ENCODE data around the gene KANSL1.

Gene KANSL1

GRCh38 chr17:45980855-45981254 lies 212.4 kb downstream of the KANSL1 start:
- DNase-seq, result no peak
- no peaks in the 10 kb centered on the region for H3K4me1 ChIP-seq (ENCODE audit: control extremely low read depth in 1 of 4, control insufficient read depth in 4 of 4, insufficient read depth in 4 of 4, low read length in 3 of 4)
- H3K9me3 ChIP-seq (ENCODE audit: control extremely low read depth in 1 of 5, control insufficient read depth in 4 of 5, insufficient read depth in 2 of 5, low read depth in 1 of 5, low read length in 4 of 5), result no peaks in the 10 kb centered on the region
- H3K4me3 ChIP-seq (ENCODE audit: control insufficient read depth in 1 of 7, extremely low read depth in 1 of 7, insufficient read depth in 4 of 7, low read depth in 2 of 7, low read length in 6 of 7), result no peak overlapping the region
- peaks cover 0 to 4% (median 0%) of the 10 kb centered on the region in 5 experiments for H3K27me3 ChIP-seq (replicated peaks in 2 of 5; ENCODE audit: control insufficient read depth in 4 of 5, insufficient read depth in 5 of 5, low read length in 4 of 5)
- POLR2A ChIA-PET, result interaction anchor here (0.6 kb wide), 1 partner anchor 77 kb away, joined by 4 read pairs; no protein-coding TSS in a partner anchor
- H3K27ac ChIP-seq (ENCODE audit: insufficient read depth in 1 of 2, low read depth in 1 of 2, low read length in 2 of 2, poor library complexity in 1 of 2, severe bottlenecking in 2 of 2), result no peak overlapping the region
- H3K36me3 ChIP-seq (ENCODE audit: control insufficient read depth in 4 of 4, insufficient read depth in 4 of 4, low read length in 3 of 4), result no peaks in the 10 kb centered on the region
- CTCF ChIA-PET, result no interaction called here
- WGBS (ENCODE audit: insufficient coverage), result 97% methylated on average over 3 of the region's 6 CpGs
